ENCODE data around the gene POLR2A.
A peak's percentile ranks its signal among the peaks of the same experiment; 100 is the strongest.

- TF ChIP-seq CTCF (IDR thresholded peaks at IDR 0.05; ENCODE audit: poor library complexity, severe bottlenecking) (no peak), MXI1 (conservative IDR thresholded peaks at IDR 0.05; ENCODE audit: poor library complexity, severe bottlenecking) (no peak), REST (IDR thresholded peaks at IDR 0.05; ENCODE audit: borderline replicate concordance) (peak; percentile 75), RAD21 (conservative IDR thresholded peaks at IDR 0.05) (no peak), EZH2 (IDR thresholded peaks at IDR 0.05; ENCODE audit: borderline replicate concordance, insufficient read depth, low read length, poor library complexity, severe bottlenecking) (no peak), POLR2AphosphoS5 (IDR thresholded peaks at IDR 0.05) (peak; percentile 86), SMC3 (conservative IDR thresholded peaks at IDR 0.05; ENCODE audit: poor library complexity) (no peak), TAF1 (IDR thresholded peaks at IDR 0.05; ENCODE audit: low read depth) (peak; percentile 93), EP300 (conservative IDR thresholded peaks at IDR 0.05; ENCODE audit: poor library complexity, severe bottlenecking) (peak; percentile 30)
Measured at GRCh38 chr17:7440113-7440833, 43.9 kb upstream of the POLR2A start.

Measured in neural cell (in vitro differentiated cells).